Islet of Langerhans (tissue), 1 donor: ENCODE measurements around the gene LPGAT1.
"Not testable (repeated sequence)": the region's sequence is repeated elsewhere in the genome, so short reads cannot be mapped to it uniquely, and the experiment has no call there.

ENCODE experiments used
- FAIRE-seq: peaks from one replicate; lab custom pipeline; 2011; peaks lifted over from hg19 to GRCh38; lab: Jason Lieb, UNC

The LPGAT1 gene, protein sequence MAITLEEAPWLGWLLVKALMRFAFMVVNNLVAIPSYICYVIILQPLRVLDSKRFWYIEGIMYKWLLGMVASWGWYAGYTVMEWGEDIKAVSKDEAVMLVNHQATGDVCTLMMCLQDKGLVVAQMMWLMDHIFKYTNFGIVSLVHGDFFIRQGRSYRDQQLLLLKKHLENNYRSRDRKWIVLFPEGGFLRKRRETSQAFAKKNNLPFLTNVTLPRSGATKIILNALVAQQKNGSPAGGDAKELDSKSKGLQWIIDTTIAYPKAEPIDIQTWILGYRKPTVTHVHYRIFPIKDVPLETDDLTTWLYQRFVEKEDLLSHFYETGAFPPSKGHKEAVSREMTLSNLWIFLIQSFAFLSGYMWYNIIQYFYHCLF

GRCh38 chr1:211830328-211831142, at the start of gene LPGAT1:
LPGAT1 (minus strand) TSS chr1:211830763; CDS start chr1:211829296, 1,467 bp downstream.
- FAIRE-seq, result no peak

DNA sequence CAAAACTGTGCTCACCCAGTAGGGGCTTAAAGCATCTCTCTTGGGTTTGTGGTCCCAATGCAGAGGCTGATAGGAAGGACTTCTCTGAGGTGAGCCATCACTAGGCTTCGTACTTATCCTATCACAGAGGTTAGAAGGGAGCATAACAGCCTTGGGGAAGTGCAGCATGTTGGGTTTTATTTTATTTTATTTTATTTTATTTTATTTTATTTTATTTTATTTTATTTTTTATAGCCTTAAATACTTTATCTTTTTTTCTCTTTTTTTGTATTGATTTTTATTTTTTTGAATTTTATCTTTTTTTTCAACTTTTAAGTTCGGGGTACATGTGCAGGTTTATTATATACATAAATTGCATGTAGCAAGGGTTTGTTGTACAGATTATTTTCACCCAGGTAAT, 48.9 kb upstream of the LPGAT1 start:
- no peak for FAIRE-seq

- no peak for FAIRE-seq
Observed at GRCh38 chr1:211876851-211877590, 46.5 kb upstream of the LPGAT1 start.

DNA sequence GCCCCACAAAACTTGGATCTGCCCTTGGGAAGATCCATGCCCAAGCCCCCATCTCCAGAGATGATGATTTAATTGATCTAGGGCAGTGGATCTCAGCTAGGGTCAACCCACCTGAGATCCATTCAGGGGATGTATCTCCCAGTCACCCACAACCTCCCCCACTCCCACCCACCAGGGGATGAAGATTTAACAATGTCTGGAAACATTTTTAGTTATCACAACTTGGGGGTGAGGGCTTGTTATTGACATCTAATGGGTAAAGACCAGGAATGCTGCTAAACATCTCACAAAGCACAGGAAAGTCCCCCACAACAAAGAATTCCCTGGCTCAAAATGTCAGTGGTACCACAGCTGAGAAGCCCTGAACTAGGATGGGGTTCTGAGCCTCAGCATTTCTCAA, 45.0 kb upstream of the LPGAT1 start:
- no peak for FAIRE-seq

GRCh38 chr1:211874521-211875347, 44.2 kb upstream of the LPGAT1 start:
- no peak for FAIRE-seq

DNA sequence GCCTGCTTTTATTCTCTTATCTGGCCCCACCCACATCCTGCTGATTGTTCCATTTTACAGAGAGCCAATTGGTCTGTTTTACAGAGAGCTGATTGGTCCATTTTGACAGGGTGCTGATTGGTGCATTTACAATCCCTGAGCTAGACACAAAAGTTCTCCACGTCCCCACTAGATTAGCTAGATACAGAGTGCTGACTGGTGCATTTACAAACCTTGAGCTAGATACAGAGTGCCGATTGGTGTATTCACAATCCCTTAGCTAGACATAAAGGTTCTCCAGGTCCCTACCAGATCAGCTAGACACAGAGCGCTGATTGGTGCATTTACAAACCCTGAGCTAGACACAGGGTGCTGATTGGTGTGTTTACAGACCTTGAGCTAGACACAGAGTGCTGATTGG, 43.2 kb upstream of the LPGAT1 start:
- not testable (repeated sequence) for FAIRE-seq

- FAIRE-seq, result no peak
Observed at GRCh38 chr1:211870156-211870555, 39.6 kb upstream of the LPGAT1 start.

GRCh38 chr1:211865180-211865579, 34.6 kb upstream of the LPGAT1 start:
- FAIRE-seq, result no peak

DNA sequence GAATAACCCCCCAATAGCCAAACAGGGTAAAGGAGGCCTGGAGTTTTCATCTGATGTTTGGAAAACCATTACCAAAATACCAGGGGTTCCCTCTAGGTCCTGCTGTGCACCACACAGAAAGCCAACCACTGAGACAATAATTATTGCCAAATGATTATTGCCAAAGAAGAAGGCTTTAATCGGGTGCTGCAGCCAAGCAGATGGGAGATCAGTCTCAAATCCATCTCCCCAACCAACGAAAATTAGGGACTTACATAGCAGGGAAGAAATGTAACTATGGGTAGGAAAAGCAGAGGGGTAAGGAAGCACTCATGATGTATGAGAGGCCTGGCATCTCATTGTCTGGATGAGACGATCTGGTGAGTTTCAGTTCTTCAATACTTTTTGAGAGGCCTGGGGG, 28.8 kb upstream of the LPGAT1 start:
- FAIRE-seq, result no peak

DNA sequence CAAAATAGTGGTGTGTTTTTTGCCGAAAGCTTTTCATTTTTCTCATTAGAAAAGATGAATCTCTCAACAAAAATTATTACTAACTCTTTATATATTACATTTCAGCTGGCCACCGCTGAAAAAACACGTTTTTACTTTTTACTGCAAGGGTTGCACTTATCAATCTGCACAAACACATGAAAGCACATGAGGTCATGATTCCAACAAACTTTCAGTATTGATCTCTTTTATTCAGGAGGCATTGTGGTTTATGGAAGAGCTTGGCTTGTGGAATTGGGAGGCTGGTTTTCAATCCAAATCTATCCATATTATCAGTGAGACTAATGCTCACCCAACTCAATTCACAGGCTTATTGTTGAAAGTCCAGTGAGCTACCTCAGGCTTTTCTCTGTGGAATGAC, 20.6 kb upstream of the LPGAT1 start:
- FAIRE-seq, result no peak

GRCh38 chr1:211843507-211844298, 13.1 kb upstream of the LPGAT1 start:
- no peak for FAIRE-seq

- FAIRE-seq, result no peak
Observed at GRCh38 chr1:211843018-211843417, 12.5 kb upstream of the LPGAT1 start.

GRCh38 chr1:211842518-211842917, 12.0 kb upstream of the LPGAT1 start:
- FAIRE-seq, result no peak

GRCh38 chr1:211839106-211839505, 8.5 kb upstream of the LPGAT1 start:
- no peak for FAIRE-seq

DNA sequence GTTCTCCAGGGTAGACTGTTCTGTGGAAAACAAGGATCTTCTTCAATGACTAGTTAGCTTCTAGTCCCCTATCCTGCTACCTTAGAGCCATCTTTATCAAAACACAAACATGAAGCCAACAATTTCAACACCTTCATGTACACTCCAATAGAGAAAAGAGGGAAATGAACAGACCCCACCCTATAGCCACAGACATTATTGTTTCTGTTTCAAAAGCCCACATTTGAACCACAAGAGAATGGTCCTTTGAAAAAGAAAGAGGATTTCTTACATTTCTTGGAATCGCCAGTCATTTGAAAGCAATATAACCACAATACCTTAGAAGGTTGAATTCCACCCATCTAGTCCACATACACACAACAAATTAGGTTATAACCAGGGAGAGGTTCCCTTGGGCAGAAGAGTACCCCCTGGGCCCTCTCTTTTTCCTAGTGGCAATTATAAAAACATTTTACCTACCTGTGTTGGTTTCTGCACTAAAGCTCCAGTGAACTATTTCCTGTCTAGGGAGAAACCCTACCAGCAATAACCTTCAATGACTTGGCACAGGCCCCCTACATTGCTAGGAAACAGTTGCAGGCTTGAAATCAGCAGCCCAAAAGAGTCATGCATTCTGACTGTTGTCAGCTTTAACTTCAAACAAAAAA, 2.7 kb upstream of the LPGAT1 start:
- no peak for FAIRE-seq

- FAIRE-seq, result no peak
Observed at GRCh38 chr1:211832661-211833060, 2.1 kb upstream of the LPGAT1 start.

- no peak for FAIRE-seq
Observed at GRCh38 chr1:211831558-211832323, 1.2 kb upstream of the LPGAT1 start.

DNA sequence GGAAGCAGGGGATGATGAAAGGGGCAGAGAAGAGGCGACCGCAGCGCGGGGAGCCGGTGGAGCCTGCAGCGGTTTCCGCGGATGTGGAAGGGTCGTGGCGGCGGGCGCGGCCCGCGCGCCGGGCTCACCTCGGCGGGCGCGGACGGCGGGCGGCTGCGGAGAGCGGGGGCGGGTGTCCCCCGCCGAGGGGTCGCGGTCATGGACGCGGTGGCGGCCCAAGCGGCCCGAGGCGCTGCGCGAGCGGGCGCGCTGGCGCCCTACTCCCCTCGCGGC, 572 bp downstream of the LPGAT1 start:
- FAIRE-seq, result no peak

DNA sequence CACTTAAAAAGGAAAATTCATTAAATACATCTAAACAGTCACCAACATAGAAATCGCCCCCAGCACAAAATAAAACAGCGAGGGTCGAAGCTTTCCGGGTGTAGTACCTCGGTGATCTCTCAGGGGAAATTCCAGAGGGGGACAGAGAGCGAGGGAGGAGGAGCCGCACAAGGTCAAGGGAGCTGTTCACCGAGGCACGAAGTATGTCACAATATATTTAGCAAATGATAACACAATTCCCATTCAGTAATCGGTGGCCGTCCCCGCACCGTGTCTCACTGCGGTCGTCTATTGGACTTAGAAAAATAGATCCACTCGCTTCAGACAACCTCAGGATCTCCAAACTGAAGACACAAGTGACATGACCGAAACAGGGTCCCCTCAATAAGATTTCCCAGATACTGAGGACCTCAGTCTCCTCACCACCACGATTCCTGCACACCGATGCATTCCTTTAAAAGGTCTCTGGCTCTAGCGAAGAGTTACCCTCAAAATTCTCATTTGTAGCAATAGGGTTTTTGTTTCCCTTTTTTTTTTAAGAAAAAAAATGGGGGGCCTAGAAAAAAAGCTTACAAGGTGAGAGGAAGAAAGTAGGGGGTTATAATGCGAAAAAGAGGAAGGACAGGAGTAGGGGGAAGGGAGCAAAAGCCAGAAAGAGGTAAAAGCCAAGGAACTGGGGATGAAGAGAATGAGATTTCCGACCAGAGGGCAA, 1.1 kb downstream of the LPGAT1 start:
- FAIRE-seq, result peak; percentile 51
